Vagina (tissue), 2 donors: Measurements from ENCODE around the gene UBE2N.
"Not testable (repeated sequence)": the region's sequence is repeated elsewhere in the genome, so short reads cannot be mapped to it uniquely, and the experiment has no call there.

Experiments
- CTCF ChIP-seq, 3 experiments: fragments of 450-650 bp in 2 of 3; fragments of 200-600 bp in 1 of 3; sonication (generic) in 1 of 3; IDR thresholded peaks; one replicate each; pipeline ENCODE4 v1.5.1; 2017 to 2019; ENCODE audit warnings: antibody characterized with exemption in 3 of 3, mild to moderate bottlenecking in 2 of 3, moderate library complexity in 2 of 3
- POLR2A ChIP-seq, 2 donors: fragments of 450-650 bp; IDR thresholded peaks; one replicate each; pipeline ENCODE4 v1.6.1; 2017; ENCODE audit warnings: antibody characterized with exemption in 2 of 2, mild to moderate bottlenecking in 2 of 2, moderate library complexity in 2 of 2
- POLR2AphosphoS5 ChIP-seq, 2 donors: sonication (generic); formaldehyde crosslinking; IDR thresholded peaks; one replicate each; pipeline ENCODE4 v1.9.0; 2017; ENCODE audit warnings: antibody characterized with exemption in 2 of 2, mild to moderate bottlenecking in 2 of 2, low read depth in 1 of 2; ENCODE audit not compliant: insufficient read depth in 1 of 2

GRCh38 chr12:93411060-93411459, 30.7 kb downstream of the UBE2N start:
- TF ChIP-seq CTCF (IDR thresholded peaks at IDR 0.05); POLR2A (IDR thresholded peaks at IDR 0.05); POLR2AphosphoS5 (IDR thresholded peaks at IDR 0.05; ENCODE audit: insufficient read depth in 1 of 2, low read depth in 1 of 2): not testable (repeated sequence)
